CMK (cell line): Measurements from ENCODE around the gene ARHGAP15.

Experiments
- DNase-seq: peaks from one replicate; pipeline ENCODE4 v3.0.0-alpha.2; 2010; ENCODE audit warnings: low read depth

Gene ARHGAP15

DNA sequence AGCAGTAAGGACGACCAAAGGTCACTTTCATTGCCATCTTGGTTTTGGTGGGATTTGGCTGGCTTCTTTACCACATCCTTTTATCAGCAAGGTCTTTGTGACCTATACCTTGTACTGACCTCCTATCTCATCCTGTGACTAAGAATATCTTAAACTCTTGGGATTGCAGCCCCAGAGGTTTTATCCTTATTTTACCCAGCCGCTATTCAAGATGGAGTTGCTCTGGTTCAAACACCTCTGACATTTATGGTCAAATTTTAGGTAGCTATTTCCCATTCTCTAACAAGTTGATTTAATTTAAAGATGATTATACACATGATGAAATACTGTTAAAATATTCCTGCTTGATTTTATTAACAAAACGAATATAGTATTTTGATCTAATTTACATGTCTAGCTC is 326.1 kb downstream of the ARHGAP15 start:
- no peak for DNase-seq

DNA sequence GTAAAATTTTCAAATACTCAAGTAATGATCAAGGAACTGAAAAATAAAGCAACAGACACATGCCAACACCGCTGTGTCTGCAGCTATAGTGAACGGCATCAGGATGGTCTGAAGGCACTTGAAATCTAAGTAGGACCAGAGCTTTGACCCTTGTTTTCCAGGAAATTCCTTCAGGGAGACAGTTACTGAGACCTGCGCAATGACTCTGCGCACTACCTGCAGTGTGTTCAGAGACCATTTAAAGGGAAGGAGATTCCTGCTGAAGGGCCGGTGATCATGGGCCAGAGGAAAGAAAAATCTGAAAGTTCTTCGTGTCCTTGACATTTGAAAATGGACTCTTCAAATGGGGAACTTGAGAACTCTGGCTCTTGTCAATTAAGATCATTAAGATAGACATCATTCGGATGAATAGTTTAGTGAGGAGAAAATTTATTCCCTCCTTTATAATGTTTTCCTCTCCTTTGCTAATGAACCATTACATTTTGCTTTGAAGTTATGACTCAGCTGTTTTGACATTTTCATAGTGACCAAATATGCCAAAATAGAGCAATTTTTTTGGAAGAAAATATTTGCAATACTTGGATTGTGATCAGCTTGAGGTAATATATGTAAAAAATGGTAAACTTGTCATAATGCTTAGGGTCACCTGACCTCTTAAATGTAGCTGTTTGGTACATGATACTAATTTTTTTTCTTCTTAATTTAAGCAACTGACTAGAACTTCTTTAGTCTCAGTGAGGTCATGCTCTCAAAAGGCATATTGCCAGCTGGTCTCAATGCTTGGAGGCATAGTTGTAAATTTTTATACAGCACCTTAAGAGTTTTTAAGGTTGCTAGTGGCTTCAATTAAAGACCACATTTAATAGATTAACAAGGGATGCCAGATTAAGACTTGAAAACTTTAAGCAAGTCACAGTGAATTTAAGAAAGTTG is 329.3 kb downstream of the ARHGAP15 start:
- DNase-seq = no peak

DNA sequence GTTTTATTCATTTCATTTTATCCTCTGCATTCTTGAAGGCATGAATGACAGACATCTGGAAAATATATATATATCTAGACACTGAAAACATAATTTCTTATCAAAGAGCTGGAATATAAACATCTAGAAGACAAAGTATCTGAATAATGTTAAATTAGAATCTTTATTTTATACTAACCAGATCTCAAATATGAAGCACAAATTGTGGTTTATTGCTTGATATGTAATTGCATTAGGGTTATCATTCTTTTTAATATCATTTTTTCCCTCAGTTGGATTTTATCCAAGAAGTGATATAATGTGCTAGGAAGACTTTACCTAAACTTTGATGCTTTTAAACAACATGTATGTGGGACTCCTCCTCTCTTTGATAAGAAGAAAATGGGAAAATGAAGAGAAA is 331.2 kb downstream of the ARHGAP15 start:
- no peak for DNase-seq

DNA sequence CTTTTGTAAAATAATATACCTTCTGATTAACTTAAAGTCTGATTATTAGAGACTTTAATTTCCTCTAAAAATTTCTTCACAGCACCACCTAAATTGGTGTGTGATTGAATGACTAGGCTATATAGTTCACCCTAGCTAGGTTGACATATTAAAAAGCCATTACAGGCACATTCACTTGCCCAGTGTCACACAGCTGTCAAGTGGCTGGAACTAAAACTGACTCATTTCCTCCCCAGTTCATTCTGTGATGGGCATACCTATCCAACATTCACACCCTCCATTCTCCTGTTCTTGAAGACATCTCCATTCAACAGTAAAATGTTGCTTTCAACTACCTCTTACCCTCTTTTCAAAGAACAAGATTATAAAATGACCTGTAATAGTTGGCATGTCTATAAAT is 334.5 kb downstream of the ARHGAP15 start:
- DNase-seq = no peak

DNA sequence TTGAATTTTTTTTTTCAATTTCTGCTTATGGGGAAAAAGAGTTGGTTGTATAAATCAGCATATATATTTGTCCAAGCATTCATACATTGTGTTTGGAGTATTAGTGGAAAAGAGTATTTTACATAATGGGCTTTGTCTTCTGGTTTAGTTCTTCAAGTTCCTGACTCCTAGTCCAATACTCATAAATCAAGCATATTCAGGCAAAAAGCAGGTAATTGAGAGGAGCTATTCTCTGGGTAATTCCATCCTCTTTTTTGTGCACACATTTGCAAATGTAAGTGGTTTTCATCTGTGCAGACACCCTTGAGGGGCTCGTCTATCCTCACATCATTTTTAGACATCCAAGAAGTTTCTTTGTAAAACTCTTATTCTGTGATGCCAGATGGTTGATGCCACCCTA is 337.2 kb downstream of the ARHGAP15 start:
- DNase-seq = no peak

DNA sequence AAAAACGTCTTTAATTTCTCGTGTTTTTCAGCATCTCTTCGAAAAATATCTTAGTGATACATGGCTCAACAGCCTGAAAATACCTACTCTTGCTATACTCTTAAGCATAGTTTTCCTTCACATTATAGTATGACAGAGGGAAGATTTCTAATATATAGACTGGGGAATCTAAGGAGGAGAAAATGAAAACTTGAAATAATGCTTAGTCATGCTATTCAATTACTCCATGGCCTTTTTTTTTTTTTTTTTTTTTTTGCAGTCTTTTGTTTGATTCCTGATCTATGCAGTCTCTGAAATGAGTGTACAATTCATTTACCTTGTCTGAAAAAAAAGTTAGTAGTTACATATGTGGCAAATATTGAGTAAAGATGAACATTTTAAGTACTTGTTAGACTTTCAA is 337.8 kb downstream of the ARHGAP15 start:
- no peak for DNase-seq

DNA sequence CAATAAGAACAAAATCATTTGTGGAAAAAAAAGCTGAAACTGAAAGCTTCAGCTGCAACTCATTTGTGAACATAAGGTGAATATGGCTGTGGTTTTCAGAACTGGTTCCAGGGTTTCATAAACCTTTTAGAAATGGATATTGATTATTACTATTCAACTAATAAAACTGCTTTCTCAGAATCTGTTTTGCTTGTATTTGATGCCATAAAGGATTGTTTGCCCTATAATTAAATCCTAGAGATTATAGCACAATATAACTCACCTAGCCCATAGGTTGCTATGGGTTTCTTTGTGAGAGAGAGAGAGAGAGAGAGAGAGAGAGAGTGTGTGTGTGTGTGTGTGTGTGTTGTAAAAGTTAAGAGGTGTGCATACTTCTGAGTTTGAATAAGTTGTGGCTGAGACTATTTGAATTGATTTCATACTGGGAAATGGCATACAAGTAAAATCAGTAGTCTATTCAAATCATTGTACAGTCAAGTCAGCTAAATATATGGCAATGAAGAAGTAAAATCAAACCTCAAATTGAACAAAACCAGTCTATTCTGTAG is 339.2 kb downstream of the ARHGAP15 start:
- DNase-seq = no peak

DNA sequence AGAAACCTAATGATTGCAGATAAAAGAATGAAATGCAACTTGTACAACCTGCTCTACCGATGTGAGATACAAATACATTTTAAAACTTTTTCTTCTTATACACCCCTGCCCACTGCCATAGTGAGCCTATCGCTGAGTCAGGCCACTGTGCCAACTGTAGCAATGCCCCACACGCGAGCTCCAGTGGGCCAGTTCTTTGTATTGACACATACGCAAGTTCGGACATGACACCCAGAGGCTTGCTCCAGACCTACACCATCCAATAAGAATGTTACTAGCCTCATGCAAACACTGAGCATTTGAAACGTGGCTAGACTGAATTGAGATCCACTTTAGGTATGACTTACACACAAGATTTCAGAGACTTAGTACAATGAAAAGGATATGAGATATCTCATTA is 340.1 kb downstream of the ARHGAP15 start:
- DNase-seq = no peak

DNA sequence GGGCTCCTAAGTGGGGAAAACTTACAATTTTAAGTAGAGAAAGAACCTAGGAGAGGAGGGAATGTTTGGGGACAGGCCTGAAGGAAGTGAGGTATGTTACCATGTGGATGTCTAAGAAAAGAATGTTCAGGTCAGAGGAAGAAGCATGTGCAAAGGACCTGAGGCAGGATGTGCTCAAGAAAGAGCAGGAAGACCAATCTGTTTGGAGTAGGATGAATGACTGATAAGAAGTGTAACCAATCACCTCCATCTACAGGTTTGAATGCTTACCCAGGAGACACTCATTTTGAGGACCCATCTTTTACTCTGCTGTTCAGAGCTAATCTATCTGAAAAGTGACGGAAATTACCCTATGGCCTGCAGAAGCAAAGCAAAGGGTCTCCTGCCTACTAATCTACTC is 342.3 kb downstream of the ARHGAP15 start:
- no peak for DNase-seq

DNA sequence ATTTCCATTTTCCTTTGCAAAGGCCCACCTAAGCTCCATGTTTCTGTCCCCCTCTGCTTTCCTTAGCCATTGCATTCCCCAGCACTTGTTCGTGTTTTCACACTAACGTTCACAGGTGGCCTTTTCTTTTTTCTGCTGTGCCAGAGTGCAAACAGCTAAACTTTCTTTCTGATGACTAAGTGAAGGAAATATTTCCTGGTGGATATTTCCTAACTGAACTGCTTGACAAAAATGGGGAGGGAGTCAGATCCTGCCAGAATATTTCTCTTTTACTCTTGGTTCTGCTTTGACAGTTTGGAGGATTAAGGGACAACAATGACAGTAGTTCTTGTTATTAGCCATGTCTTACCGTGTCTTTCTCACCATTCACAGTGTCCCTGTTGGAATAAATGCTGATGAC is 344.0 kb downstream of the ARHGAP15 start:
- DNase-seq = no peak

DNA sequence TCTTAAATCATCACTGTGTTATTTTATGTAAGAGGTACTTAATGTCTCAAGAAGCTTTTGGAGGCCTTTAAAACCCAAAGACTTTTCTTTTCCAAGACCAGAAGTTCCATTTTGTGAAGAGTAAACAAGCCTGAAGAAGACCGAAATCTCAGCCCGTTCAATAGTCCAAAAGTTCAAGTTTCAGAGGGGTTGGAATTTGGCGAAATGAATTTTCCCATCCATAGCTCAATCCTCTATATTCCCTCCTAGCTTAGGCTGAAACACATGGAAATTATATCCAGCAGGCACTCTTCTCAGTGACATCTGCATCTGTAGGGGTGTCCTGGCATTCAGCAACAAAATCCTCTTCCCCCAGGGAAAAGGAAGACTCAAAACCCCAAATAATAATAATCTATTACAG is 344.6 kb downstream of the ARHGAP15 start:
- DNase-seq = no peak

DNA sequence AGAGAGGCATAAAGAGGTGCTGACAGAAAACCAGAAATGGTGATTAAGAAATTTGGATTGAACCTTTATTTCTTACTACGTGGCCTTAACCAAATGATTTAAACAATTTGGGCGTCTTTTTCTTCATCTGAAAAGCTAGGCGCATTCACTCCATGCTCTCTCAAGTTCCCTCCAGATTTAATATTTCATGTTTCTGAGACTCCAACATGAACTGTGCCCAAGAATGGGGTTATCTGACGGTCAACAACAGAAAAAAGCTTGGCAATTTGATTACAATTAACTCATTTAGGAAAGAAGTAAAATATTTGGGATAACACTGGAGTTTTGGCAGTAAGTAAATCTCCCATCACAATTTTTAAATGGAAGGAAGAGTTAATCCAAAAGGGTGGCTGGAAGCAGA is 345.4 kb downstream of the ARHGAP15 start:
- DNase-seq = no peak

DNA sequence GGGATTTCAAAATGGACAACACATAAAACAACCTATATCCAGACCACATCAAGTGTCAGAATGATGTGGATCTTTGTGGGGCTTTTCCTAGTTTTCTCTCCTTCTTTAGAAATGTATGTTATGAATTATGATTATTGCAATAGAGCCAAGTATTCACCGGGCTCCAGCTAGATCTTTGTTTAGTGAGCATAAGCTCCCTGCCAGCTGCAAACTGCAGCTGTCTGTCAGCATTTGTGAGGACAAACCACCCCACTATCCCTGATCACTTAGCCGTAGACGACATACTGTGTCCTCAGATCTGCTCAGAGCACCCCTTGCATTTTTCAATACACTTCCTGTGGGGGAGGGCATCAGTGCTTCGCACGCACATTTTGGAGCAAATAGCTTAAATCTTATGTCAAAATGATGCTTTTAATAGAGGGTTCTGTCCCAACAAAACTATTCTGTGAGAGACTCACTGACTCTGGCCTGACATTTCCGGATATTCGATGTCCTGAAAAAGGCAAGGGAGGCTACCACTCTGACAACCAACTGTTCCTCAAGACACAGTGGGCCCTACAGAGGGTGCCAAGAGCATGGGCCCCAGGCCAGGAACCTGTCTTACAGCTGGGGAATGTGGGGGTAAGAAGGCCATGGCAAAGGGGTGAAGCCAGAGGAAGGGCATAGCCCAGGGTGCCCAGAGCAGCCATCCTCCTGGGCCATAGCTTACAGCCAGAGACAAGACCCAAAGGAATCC is 346.0 kb downstream of the ARHGAP15 start:
- no peak for DNase-seq

DNA sequence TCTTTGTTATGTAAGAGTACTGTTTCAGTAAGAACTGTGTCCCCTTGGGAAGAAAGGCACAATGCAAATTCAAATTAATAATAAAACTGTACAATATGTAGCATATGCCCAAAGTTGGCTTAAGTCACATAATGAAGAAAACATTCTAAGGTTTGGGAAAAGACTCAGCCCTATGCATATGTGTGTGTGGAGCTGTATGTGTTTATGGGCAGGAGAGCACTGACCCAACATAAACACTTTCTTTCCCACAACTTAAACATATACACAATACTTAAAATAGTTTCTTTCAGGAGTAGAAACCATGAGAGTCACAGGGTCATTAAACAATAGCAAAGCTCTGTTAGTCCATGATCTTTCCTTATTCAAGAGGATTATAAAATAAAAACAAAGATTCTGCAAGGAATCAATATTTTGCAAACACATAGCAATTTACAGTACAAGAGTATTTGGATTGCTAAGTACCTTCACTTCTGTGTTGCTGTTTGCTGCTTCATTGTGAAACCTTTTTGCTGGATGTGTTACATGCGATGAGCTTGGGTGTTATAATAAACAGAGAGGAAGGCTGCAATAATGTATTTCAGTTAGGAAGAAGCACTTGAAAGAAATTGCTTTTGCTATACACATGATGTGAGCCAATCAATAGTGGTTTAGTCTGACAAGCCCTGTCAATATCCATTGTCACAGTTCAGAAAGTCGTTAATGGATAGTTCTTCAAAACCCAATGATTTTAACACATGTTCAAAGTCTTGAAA is 347.3 kb downstream of the ARHGAP15 start:
- no peak for DNase-seq

DNA sequence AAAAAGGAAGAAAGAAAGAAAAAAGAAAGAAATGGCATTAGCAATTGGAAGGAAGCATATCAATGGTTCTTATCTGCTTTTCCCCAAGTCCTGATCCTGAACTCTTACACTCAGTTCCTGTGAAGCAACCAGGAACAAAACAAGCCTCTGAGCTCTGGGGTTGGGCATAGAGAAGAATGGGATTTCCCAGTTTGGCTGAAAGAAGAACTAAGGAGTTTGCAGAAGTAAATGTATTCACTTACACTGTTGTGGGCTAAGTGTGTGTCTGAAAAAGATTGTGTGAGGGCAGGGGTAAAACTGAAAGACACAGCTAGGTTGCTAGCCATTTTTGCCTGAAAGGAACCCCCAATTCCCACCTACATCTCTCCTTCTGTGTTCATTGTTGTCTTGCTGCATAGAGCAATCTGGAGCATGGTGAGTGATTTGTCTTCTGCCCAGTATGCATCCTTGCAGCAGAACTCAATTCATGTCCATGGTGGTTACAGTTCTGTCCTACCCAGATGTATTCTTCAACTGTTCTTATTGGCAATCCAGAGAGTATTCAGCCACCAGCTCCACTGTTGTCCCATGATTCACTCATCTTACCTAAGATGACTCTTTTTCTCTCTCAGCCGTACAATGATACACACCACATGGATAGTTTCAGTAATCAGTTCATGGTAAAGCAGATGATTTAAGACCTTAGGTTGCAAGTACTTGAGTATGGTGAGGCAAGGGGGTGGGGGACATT is 348.7 kb downstream of the ARHGAP15 start:
- DNase-seq = no peak

DNA sequence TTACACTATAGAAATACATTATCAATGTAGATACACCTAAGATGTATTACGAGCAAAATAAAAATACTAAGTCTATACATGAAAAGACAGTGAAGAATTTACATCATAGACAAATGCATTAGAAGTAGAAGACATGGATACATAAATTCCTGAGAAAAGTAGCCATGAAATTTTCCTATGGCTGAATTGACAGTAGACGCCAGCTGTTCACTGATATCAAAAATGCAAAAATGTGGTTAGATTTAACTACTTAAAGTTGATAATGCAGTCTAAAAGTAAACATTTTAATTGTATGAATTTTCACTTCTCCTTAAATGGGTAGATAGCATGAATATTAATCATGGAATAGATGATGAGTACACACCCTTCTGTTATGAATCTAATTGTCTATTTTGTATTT is 350.9 kb downstream of the ARHGAP15 start:
- no peak for DNase-seq

DNA sequence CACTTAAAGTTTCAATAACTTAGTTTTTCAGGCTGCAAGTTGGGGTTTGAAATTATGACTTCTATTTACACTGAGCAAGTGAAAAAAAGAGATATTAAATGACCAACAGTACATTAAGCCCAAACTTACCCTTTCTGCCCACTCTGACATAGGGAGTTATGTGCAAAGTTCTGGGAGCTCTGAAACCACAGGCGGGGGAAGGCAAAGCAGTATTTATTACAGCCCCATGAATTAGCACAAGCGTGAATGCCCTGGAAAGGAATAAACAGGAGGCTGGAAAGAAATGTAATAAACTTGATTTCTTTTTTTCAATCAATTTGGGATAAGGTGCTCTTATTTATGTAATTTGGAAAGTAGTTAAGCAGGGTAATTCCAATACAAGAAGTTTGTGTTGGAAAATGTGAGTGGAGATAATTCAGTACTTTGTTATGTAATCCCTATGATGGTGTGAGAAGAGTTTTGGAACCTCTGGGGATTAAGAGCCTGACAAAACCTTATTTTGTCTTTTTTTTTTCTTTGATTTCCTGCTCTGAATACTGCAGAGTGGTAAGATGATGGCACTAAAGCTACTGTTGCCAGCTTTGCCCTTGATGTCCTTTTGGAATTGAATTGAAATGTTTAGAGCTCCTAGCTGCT is 351.5 kb downstream of the ARHGAP15 start:
- no peak for DNase-seq

DNA sequence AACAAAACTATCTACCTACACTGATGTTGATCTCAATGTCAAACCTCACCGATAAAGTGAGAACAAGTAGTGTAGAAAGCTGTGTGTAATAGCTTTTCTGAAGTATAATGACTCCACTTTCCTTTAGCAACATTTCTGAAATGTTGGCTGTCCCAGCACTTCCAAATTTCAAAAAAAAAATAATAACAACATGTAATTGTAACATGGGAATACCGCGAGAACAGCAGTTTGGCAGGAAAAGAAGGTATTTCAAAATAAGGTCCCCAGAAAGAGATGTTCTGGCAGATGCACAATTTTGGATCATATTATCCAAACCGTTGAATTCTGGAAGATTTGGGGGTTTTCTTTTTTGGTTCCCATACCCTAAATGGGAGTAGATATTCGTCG is 352.0 kb downstream of the ARHGAP15 start:
- DNase-seq = no peak

DNA sequence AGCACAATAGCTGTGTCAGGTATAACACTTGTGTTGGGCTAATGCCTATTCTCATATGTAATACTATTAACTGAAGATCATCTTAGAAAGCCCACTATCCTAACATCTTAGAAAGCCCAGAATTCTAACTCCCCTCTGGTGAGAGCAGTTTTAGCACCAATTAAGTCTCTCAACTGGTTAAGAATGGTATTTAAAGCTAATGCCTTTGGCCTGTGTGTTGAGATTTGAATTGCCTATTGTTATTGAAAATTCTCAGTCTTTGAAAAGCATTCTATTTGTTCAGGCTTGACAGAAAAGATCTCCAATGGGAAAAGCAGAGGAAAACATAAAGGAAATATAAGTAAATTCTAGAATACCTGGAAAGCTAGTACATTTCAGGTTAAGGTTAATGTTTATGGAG is 352.5 kb downstream of the ARHGAP15 start:
- DNase-seq = no peak

DNA sequence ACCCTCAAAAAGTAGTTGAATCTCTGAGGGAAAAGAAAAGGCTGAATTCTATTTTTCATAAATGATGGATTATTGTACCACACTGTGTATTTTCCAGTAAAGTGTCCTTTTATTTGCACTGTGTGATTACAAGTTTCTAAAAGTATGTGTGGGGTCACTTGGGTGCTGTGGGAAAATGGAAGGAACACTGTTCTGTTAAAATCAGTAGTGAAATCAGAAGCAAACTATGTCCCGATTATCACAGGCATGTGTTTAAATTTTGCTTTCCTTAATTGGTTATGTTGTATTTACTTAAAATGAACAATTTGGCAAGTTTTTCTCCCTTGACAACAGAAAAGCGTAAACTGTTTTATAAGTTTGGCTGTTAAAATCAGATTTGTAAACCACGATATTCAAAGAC is 353.1 kb downstream of the ARHGAP15 start:
- DNase-seq = no peak

DNA sequence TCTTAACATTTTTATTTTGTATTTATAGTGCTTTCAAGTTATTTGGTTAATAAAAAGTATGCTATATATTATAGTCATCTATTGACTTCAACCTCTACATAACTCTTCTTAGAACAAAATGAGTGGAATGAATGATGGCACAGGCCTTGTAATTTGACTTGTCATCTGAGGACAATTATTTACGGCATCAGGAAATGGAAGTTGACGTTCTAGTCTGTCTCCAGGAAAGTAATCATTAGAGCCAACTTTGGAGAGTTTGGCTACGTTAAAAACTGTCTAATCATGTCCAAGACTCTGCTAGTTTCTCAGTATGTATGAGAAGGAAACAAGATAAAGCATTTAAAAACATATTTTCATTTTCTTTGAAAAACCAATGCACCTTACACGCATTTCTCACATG is 353.6 kb downstream of the ARHGAP15 start:
- no peak for DNase-seq
